ENCODE measurements around the gene TTC28.

TTC28 gene

DNA sequence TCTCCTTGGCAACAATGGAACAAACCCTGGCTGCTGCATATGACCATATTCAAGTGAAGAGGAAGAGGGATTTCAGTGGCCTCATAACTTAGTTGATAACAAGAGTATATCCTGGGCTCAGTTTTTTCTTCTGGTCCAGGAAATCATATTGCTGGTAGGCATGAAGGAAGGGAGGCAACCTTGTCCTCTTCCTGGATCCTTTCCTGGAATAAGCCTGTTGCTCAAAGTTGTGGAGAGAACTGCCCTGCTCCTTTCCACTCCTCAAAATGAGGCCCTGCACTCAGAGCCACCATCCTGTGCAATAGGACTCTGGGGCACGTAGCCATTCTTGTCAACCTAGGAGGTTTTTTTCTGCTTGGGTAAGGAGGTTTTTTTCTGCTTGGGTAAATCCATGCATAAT is 631.9 kb downstream of the TTC28 start:
- DNase-seq (ENCODE audit: low read depth) = no peak

DNA sequence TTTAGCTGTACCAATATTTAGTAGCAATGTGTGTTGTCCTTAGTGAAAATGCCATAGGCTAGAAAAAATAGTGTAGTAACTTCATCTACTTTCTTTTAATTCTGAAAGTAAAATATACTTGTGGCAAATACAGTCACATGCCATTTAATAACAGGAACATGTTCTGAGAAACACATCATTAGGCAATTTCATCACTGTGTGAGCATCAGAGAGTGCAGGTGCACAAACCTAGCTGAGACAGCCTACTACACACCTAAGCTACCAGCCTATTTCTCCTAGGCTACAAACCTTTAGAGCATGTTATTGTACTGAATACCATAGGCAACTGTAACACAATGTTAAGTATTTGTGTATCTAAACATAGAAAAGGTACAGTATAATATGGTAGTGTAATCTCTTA is 633.5 kb downstream of the TTC28 start:
- TF ChIP-seq POLR2A (IDR thresholded peaks at IDR 0.05; ENCODE audit: extremely low read depth, insufficient read length) = no peak
- TF ChIP-seq MYC (IDR thresholded peaks at IDR 0.05; ENCODE audit: low read depth, low read length) = no peak

More for the DNA sequence above, 631.9 kb downstream of the TTC28 start:
- no peak overlapping the region for H3K4me3 ChIP-seq (ENCODE audit: low read depth, low read length)
- TF ChIP-seq MYC (IDR thresholded peaks at IDR 0.05; ENCODE audit: low read depth, low read length) (no peak), POLR2A (IDR thresholded peaks at IDR 0.05; ENCODE audit: extremely low read depth, insufficient read length) (no peak)
- TF ChIP-seq, protein P1, sequence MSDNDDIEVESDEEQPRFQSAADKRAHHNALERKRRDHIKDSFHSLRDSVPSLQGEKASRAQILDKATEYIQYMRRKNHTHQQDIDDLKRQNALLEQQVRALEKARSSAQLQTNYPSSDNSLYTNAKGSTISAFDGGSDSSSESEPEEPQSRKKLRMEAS (IDR thresholded peaks at IDR 0.05; ENCODE audit: low read depth, low read length) = no peak
- TF ChIP-seq, protein P2, sequence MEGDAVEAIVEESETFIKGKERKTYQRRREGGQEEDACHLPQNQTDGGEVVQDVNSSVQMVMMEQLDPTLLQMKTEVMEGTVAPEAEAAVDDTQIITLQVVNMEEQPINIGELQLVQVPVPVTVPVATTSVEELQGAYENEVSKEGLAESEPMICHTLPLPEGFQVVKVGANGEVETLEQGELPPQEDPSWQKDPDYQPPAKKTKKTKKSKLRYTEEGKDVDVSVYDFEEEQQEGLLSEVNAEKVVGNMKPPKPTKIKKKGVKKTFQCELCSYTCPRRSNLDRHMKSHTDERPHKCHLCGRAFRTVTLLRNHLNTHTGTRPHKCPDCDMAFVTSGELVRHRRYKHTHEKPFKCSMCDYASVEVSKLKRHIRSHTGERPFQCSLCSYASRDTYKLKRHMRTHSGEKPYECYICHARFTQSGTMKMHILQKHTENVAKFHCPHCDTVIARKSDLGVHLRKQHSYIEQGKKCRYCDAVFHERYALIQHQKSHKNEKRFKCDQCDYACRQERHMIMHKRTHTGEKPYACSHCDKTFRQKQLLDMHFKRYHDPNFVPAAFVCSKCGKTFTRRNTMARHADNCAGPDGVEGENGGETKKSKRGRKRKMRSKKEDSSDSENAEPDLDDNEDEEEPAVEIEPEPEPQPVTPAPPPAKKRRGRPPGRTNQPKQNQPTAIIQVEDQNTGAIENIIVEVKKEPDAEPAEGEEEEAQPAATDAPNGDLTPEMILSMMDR (IDR thresholded peaks at IDR 0.05; ENCODE audit: low read depth, low read length) = no peak

DNA sequence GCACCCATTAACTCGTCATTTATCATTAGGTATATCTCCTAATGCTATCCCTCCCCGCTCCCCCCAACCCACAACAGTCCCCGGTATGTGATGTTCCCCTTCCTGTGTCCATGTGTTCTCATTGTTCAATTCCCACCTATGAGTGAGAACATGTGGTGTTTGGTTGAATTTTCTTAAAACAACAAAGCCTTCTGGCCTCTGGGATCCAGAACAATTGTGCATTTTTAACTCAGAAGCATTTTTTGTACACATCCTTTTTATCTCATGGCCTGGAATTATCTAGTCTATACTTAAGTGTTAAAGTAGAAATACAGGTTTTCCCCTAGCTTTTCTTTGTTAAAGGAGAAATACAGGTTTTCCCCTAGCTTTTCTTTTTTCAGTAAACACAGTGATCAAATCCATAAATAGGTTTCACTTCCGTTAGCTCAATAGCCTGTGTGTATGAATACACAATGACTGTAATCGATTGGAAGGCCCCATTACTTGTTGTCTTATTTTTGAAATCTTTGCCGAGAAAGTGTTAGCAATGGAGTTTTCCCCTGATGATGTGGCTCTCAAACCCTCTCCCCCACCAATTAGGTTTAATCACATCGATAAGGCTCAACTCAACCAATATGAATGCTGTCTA is 635.0 kb downstream of the TTC28 start:
- H3K4me3 ChIP-seq (ENCODE audit: low read depth, low read length) = no peak overlapping the region
- no peak for DNase-seq (ENCODE audit: low read depth)
- TF ChIP-seq, protein P2 (IDR thresholded peaks at IDR 0.05; ENCODE audit: low read depth, low read length) = no peak
- TF ChIP-seq MYC (IDR thresholded peaks at IDR 0.05; ENCODE audit: low read depth, low read length) (no peak), POLR2A (IDR thresholded peaks at IDR 0.05; ENCODE audit: extremely low read depth, insufficient read length) (no peak)
- TF ChIP-seq, protein P1 (IDR thresholded peaks at IDR 0.05; ENCODE audit: low read depth, low read length) = no peak

More for the DNA sequence above, 633.5 kb downstream of the TTC28 start:
- no peak overlapping the region for H3K4me3 ChIP-seq (ENCODE audit: low read depth, low read length)
- no peak for DNase-seq (ENCODE audit: low read depth)

DNA sequence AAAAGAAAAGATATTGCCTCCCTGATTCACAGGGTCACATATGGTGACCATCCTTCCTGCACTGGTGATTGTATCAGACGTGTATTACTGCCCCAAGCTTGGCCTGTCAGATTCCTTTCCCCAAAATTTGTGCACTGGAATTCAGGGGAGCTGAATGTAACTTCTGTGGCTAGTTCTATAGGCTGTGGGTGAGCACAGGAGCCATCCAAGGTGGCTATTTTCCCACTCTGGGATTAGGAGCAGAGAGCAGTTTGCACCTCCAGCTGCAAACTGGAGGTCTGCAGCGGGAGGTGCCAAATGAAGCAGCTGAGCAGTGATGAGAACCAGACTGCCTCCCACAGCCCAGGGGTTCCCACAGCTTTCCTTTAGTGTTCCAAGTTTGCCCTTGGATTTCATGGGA is 636.4 kb downstream of the TTC28 start:
- no peak for TF ChIP-seq MYC (IDR thresholded peaks at IDR 0.05; ENCODE audit: low read depth, low read length)
- TF ChIP-seq, protein P1 (IDR thresholded peaks at IDR 0.05; ENCODE audit: low read depth, low read length) = no peak
- no peak for TF ChIP-seq POLR2A (IDR thresholded peaks at IDR 0.05; ENCODE audit: extremely low read depth, insufficient read length)
- TF ChIP-seq, protein P2 (IDR thresholded peaks at IDR 0.05; ENCODE audit: low read depth, low read length) = no peak
- no peak overlapping the region for H3K4me3 ChIP-seq (ENCODE audit: low read depth, low read length)
- DNase-seq (ENCODE audit: low read depth) = no peak

DNA sequence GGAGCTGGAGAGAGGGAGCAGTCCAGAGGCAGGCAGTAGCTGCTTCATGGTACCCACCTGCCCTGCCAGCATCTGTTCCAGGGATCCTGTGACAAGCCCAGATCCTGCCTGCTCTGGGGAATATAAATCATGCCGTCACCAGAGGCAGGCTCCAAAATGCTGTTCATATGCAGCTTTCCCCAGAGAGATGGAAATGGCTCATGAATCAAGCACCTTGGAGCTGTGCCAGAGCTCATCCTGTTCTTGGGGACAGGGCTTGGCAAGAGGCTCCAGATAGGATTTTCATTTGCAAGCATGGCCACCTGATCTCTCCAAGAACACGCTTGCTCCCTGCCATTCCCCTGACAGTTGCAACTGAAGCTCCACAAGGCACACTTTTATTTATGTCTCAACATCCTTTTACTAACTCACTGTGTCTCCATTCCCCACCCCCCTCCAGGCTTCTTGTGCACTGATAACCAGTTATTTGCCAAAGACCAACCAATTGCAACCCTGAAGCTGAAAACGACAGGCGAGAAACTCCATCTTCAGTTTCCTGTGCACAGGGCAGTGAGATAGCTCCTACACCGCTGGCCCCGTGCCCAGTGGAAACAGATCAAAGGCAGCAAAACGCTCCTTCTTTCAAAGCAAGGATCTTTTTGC is 644.8 kb downstream of the TTC28 start:
- TF ChIP-seq, protein P1 (IDR thresholded peaks at IDR 0.05; ENCODE audit: low read depth, low read length) = no peak
- no peak for DNase-seq (ENCODE audit: low read depth)
- no peak overlapping the region for H3K4me3 ChIP-seq (ENCODE audit: low read depth, low read length)

DNA sequence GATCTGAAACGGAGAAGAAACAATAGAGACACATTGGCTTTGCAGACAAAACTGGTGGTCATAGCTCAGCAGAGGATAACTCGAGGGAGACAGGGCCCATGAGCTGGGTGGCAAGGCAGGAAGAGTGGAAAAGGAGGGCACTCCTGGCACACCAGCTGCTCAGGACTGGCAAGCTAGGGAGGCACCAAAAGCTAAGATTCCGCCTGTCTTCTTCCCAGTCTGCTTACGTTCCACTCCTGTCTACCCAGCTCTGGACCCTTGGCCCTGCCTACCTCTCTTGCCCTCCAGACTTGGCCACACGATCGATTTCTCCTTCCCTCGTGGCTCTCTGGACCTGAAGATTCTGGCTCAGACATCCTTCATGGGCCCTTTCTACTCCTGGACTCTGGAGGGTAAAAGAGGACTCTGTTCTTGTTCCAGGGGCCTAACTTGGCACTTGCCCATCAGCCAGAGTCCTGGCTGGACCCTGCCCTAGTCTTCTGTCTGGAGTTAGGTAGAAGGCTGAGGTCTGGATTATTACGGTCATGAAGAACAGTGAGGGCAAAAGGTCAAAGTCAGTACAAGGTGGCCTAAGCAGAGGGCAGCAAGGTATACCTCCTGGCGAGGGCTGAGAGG is 645.4 kb downstream of the TTC28 start:
- H3K4me3 ChIP-seq (ENCODE audit: low read depth, low read length) = no peak overlapping the region
- TF ChIP-seq, protein P2 (IDR thresholded peaks at IDR 0.05; ENCODE audit: low read depth, low read length) = no peak
- TF ChIP-seq POLR2A (IDR thresholded peaks at IDR 0.05; ENCODE audit: extremely low read depth, insufficient read length) (no peak), MYC (IDR thresholded peaks at IDR 0.05; ENCODE audit: low read depth, low read length) (no peak)
- TF ChIP-seq, protein P1 (IDR thresholded peaks at IDR 0.05; ENCODE audit: low read depth, low read length) = no peak
- no peak for DNase-seq (ENCODE audit: low read depth)

Data from NB4 (cell line).